Neural progenitor cell (in vitro differentiated cells): ENCODE data around the gene UNC80. TPM values are rescaled to one million over a fixed set of nuclear protein-coding genes. Genes with fewer than 3 reads are reported as not detected.

Experiments
- DNase-seq: peaks from one replicate; pipeline ENCODE4 v3.0.0-alpha.2; 2016; ENCODE audit warnings: low spot score
- H2AFZ ChIP-seq: fragments of 200-600 bp; sonication (generic); replicated peaks from 2 replicates; pipeline ENCODE4 v1.6.1; 2016; ENCODE audit warnings: antibody characterized with exemption
- H3F3A ChIP-seq: fragments of 200-600 bp; sonication (generic); 2 replicates; pipeline ENCODE4 v1.6.1; 2016; ENCODE audit warnings: antibody characterized with exemption, low read depth
- H3K27ac ChIP-seq: fragments of 200-600 bp; sonication (generic); 2 replicates; pipeline ENCODE4 v1.5.1; 2016; ENCODE audit warnings: mild to moderate bottlenecking
- H3K27me3 ChIP-seq: fragments of 200-600 bp; sonication (generic); 2 replicates; pipeline ENCODE4 v1.6.1; 2016; ENCODE audit warnings: mild to moderate bottlenecking, moderate library complexity
- H3K36me3 ChIP-seq: fragments of 200-600 bp; sonication (generic); 2 replicates; pipeline ENCODE4 v1.5.1; 2016
- H3K4me1 ChIP-seq: fragments of 200-600 bp; sonication (generic); 2 replicates; pipeline ENCODE4 v1.6.1; 2016; ENCODE audit warnings: mixed run types
- H3K4me2 ChIP-seq: fragments of 200-600 bp; sonication (generic); 2 replicates; pipeline ENCODE4 v1.6.1; 2016
- H3K4me3 ChIP-seq: fragments of 200-600 bp; sonication (generic); 2 replicates; pipeline ENCODE4 v1.5.1; 2016
- H3K79me2 ChIP-seq: fragments of 200-600 bp; sonication (generic); 2 replicates; pipeline ENCODE4 v1.6.1; 2016; ENCODE audit warnings: low read depth
- H3K9ac ChIP-seq: fragments of 200-600 bp; sonication (generic); 2 replicates; pipeline ENCODE4 v1.6.1; 2016
- H3K9me3 ChIP-seq: fragments of 200-600 bp; sonication (generic); 2 replicates; pipeline ENCODE4 v1.5.1; 2016; ENCODE audit warnings: low read depth
- H4K20me1 ChIP-seq: fragments of 200-600 bp; sonication (generic); 2 replicates; pipeline ENCODE4 v1.6.1; 2016; ENCODE audit warnings: low read depth
- H3K27ac Mint-ChIP-seq: 3 replicates; pipeline ENCODE4 v1.8.0; 2021; ENCODE audit warnings: mixed read lengths
- H3K27me3 Mint-ChIP-seq: 2 replicates; pipeline ENCODE4 v1.8.0; 2022; ENCODE audit warnings: low read depth, mild to moderate bottlenecking, inconsistent platforms, moderate library complexity, mixed read lengths; ENCODE audit not compliant: insufficient read depth
- H3K36me3 Mint-ChIP-seq: 3 replicates; pipeline ENCODE4 v1.8.0; 2021; ENCODE audit warnings: mixed read lengths
- H3K4me1 Mint-ChIP-seq: 3 replicates; pipeline ENCODE4 v1.8.0; 2021; ENCODE audit warnings: mixed read lengths
- H3K4me3 Mint-ChIP-seq: 3 replicates; pipeline ENCODE4 v1.8.0; 2021; ENCODE audit warnings: mild to moderate bottlenecking, moderate library complexity, mixed read lengths
- H3K9me3 Mint-ChIP-seq: 3 replicates; pipeline ENCODE4 v1.8.0; 2020; ENCODE audit warnings: mixed read lengths
- CTCF ChIP-seq: fragments of 200-600 bp; sonication (generic); IDR thresholded peaks from 2 replicates; pipeline ENCODE4 v1.5.1; 2017; ENCODE audit warnings: antibody characterized with exemption, mild to moderate bottlenecking
- EZH2 ChIP-seq: fragments of 200-600 bp; sonication (generic); IDR thresholded peaks from 2 replicates; pipeline ENCODE4 v1.6.1; 2017; ENCODE audit warnings: antibody characterized with exemption, mild to moderate bottlenecking, moderate library complexity
- EZH2phosphoT487 ChIP-seq: fragments of 200-600 bp; sonication (generic); IDR thresholded peaks from 2 replicates; pipeline ENCODE4 v1.6.1; 2017; ENCODE audit warnings: antibody characterized with exemption
- total RNA-seq: library from RNA; depleted of rRNA; stranded (reverse); fragments of >200 nt; gene quantifications from 2 replicates; pipeline ENCODE4 v1.2.3, GENCODE V29; 2015; ENCODE audit warnings: low replicate concordance

The UNC80 gene
- total RNA-seq, 1 donor from 2014 or later = 1.9 TPM

DNA sequence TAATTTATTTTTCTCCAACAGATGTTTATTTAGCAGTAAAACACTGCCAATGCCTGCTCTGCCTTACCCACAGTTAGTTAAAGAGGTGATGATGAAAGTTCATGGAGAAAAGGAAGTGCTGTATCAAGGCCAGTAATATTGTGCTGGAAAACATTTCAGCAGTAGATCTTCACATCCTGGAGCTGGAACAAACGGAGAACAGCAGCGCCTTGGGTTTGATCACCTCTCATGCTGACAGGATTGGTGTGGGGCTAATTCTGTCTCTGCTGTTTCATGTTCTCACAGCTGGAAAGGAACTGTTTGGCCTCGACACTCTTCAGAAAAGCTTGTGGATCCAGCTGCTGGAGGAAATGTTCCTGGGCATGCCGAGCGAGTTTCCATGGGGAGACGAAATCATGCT lies 169.3 kb downstream of the UNC80 start:
- no peaks in the 10 kb centered on the region for H3F3A ChIP-seq
- Mint-ChIP-seq H3K4me3 (no peak overlapping the region), H3K36me3 (peaks cover 15% of the 10 kb centered on the region), H3K9me3 (peaks cover 9% of the 10 kb centered on the region), H3K27me3 (peaks cover 2% of the 10 kb centered on the region), H3K27ac (peak overlapping the region; percentile 81), H3K4me1 (peaks cover 16% of the 10 kb centered on the region)
- H3K79me2 ChIP-seq = no peaks in the 10 kb centered on the region
- no peaks in the 10 kb centered on the region for H3K36me3 ChIP-seq
- no peaks in the 10 kb centered on the region for H3K27me3 ChIP-seq
- no peaks in the 10 kb centered on the region for H3K9me3 ChIP-seq
- H3K27ac ChIP-seq = no peak overlapping the region
- H2AFZ ChIP-seq = no peak overlapping the region
- no peak overlapping the region for H3K4me2 ChIP-seq
- no peak for DNase-seq
- no peaks in the 10 kb centered on the region for H4K20me1 ChIP-seq
- no peak overlapping the region for H3K4me3 ChIP-seq
- H3K9ac ChIP-seq = no peak overlapping the region
- no peak for TF ChIP-seq EZH2
- H3K4me1 ChIP-seq = no peaks in the 10 kb centered on the region

DNA sequence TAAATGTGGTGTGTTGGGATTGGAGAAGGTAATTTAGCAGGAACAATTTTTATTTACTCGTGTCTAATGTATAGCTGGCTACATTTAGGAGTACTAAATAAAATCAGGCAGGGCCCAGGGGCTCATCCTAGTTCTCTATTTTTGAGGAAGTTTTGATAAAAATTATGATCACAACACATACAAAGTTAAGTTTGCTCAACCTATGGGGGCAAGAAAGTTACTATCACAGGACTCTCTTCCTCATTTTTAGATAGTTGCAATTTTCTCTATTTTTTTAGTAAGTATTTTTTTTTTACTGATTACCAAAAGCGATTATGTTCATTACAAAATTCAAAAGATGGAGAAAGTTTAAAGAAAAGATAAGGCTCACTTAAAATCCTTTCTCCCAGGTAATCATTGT lies 170.8 kb downstream of the UNC80 start:
- Histone ChIP-seq H3K4me2 (no peak overlapping the region), H3K36me3 (no peaks in the 10 kb centered on the region), H3K4me1 (no peaks in the 10 kb centered on the region), H3K27me3 (no peaks in the 10 kb centered on the region), H3K4me3 (no peak overlapping the region), H3K27ac (no peak overlapping the region), H4K20me1 (no peaks in the 10 kb centered on the region), H2AFZ (no peak overlapping the region), H3F3A (no peaks in the 10 kb centered on the region), H3K9me3 (no peaks in the 10 kb centered on the region), H3K9ac (no peak overlapping the region), H3K79me2 (no peaks in the 10 kb centered on the region)
- Mint-ChIP-seq H3K27me3 (peaks cover 2% of the 10 kb centered on the region), H3K4me3 (no peak overlapping the region), H3K36me3 (peaks cover 17% of the 10 kb centered on the region), H3K4me1 (peaks cover 16% of the 10 kb centered on the region), H3K27ac (no peak overlapping the region), H3K9me3 (peaks cover 9% of the 10 kb centered on the region)
- DNase-seq = no peak
- TF ChIP-seq EZH2 (no peak), EZH2phosphoT487 (no peak), CTCF (no peak)

- no peak overlapping the region for H2AFZ ChIP-seq
- no peaks in the 10 kb centered on the region for H3K27me3 ChIP-seq
- TF ChIP-seq EZH2phosphoT487 (no peak), EZH2 (no peak), CTCF (no peak)
- no peaks in the 10 kb centered on the region for H3K9me3 ChIP-seq
- DNase-seq = no peak
- no peaks in the 10 kb centered on the region for H3K36me3 ChIP-seq
- H3K27ac ChIP-seq = no peak overlapping the region
- H3K4me3 ChIP-seq = no peak overlapping the region
- H3F3A ChIP-seq = no peaks in the 10 kb centered on the region
- H3K4me1 ChIP-seq = no peaks in the 10 kb centered on the region
- no peak overlapping the region for H3K9ac ChIP-seq
- peaks cover 17% of the 10 kb centered on the region for H3K36me3 Mint-ChIP-seq
- H3K27me3 Mint-ChIP-seq = peaks cover 2% of the 10 kb centered on the region
- no peak overlapping the region for H3K4me3 Mint-ChIP-seq
- H3K27ac Mint-ChIP-seq = peak overlapping the region; percentile 63
- H3K79me2 ChIP-seq = no peaks in the 10 kb centered on the region
- H4K20me1 ChIP-seq = no peaks in the 10 kb centered on the region
- H3K4me2 ChIP-seq = no peak overlapping the region
- H3K4me1 Mint-ChIP-seq = peaks cover 16% of the 10 kb centered on the region
- peaks cover 9% of the 10 kb centered on the region for H3K9me3 Mint-ChIP-seq
Observed at GRCh38 chr2:209942936-209943605, 171.4 kb downstream of the UNC80 start.

GRCh38 chr2:209943776-209944175 lies 172.1 kb downstream of the UNC80 start:
- no peak overlapping the region for H3K27ac ChIP-seq
- no peak overlapping the region for H3K9ac ChIP-seq
- no peak overlapping the region for H3K27ac Mint-ChIP-seq
- TF ChIP-seq EZH2 = no peak
- TF ChIP-seq CTCF = no peak
- TF ChIP-seq EZH2phosphoT487 = no peak
- peaks cover 2% of the 10 kb centered on the region for H3K27me3 Mint-ChIP-seq
- no peaks in the 10 kb centered on the region for H4K20me1 ChIP-seq
- no peak overlapping the region for H2AFZ ChIP-seq
- H3K4me2 ChIP-seq = no peak overlapping the region
- H3K36me3 Mint-ChIP-seq = peaks cover 17% of the 10 kb centered on the region
- H3K4me1 ChIP-seq = no peaks in the 10 kb centered on the region
- no peaks in the 10 kb centered on the region for H3K36me3 ChIP-seq
- H3K4me1 Mint-ChIP-seq = peaks cover 16% of the 10 kb centered on the region
- H3K79me2 ChIP-seq = no peaks in the 10 kb centered on the region
- H3K9me3 ChIP-seq = no peaks in the 10 kb centered on the region
- no peak for DNase-seq
- no peaks in the 10 kb centered on the region for H3K27me3 ChIP-seq
- no peaks in the 10 kb centered on the region for H3F3A ChIP-seq
- H3K4me3 ChIP-seq = no peak overlapping the region
- H3K4me3 Mint-ChIP-seq = no peak overlapping the region
- H3K9me3 Mint-ChIP-seq = peaks cover 9% of the 10 kb centered on the region
